Measurements from ENCODE around the gene CCDC68.

DNA sequence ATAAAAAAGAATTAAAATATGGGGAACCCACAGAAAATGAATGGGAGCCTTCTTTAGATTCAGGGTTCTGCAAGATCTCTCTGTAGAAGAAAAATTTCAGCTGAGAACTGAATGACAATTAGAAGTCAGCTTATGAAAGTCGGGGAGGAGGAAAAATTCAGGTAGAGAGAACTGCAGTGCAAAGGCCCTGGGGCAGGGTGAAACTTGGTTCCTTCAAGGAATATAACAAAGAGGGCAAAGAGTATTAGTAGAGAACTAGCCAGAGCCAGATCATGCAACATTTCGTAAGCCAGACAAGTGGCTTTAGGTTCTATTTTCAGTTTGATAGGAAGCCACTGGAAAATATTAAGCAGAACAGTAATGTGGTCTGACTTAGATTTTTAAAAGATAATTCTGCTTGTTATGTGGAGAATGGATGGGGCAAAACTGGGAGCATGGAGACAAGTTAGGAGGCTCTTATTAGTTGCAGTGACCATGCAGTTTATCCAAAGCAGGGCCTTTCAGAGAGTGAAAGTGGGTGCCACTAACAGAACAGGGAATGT is 103.1 kb downstream of the CCDC68 start:
- TF ChIP-seq, protein P1, sequence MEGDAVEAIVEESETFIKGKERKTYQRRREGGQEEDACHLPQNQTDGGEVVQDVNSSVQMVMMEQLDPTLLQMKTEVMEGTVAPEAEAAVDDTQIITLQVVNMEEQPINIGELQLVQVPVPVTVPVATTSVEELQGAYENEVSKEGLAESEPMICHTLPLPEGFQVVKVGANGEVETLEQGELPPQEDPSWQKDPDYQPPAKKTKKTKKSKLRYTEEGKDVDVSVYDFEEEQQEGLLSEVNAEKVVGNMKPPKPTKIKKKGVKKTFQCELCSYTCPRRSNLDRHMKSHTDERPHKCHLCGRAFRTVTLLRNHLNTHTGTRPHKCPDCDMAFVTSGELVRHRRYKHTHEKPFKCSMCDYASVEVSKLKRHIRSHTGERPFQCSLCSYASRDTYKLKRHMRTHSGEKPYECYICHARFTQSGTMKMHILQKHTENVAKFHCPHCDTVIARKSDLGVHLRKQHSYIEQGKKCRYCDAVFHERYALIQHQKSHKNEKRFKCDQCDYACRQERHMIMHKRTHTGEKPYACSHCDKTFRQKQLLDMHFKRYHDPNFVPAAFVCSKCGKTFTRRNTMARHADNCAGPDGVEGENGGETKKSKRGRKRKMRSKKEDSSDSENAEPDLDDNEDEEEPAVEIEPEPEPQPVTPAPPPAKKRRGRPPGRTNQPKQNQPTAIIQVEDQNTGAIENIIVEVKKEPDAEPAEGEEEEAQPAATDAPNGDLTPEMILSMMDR (IDR thresholded peaks at IDR 0.05), result no peak
- no peak for TF ChIP-seq POLR2A (IDR thresholded peaks at IDR 0.05)

Measured in testis (tissue), 2 donors.